GM12874 (cell line): ENCODE data around the gene PARD3B.

Source experiments
- CTCF ChIP-seq: IDR thresholded peaks from 2 replicates; pipeline ENCODE4 v1.5.1; 2011; ENCODE audit warnings: low read depth, mild to moderate bottlenecking, control low read depth, low read length, moderate library complexity; ENCODE audit not compliant: insufficient read depth

Gene PARD3B

GRCh38 chr2:205617905-205618304 lies 1072.6 kb downstream of the PARD3B start:
- TF ChIP-seq CTCF, result no peak

- TF ChIP-seq CTCF, result no peak
These were observed 1074.3 kb downstream of the PARD3B start for GRCh38 chr2:205619600-205619999.

GRCh38 chr2:205627085-205627484 lies 1081.8 kb downstream of the PARD3B start:
- TF ChIP-seq CTCF, result no peak

- TF ChIP-seq CTCF, result no peak
These were observed 1083.1 kb downstream of the PARD3B start for GRCh38 chr2:205628422-205628821.

- no peak for TF ChIP-seq CTCF
These were observed 1084.0 kb downstream of the PARD3B start for GRCh38 chr2:205629091-205629776.

GRCh38 chr2:205633994-205634393 lies 1088.7 kb downstream of the PARD3B start:
- TF ChIP-seq CTCF, result no peak

GRCh38 chr2:205636549-205637319 lies 1091.5 kb downstream of the PARD3B start:
- no peak for TF ChIP-seq CTCF
